Suprapubic skin (tissue), 4 donors: ENCODE measurements around the gene ZNF648. TPM values are rescaled to one million over a fixed set of nuclear protein-coding genes. Genes with fewer than 3 reads are reported as not detected.

ENCODE experiments used
- DNase-seq, 2 donors: peaks; one replicate each; pipeline ENCODE4 v3.0.0-alpha.2; 2019; ENCODE audit warnings: low spot score in 2 of 2
- H3K27ac ChIP-seq: fragments of 200-600 bp; sonication (generic); one replicate; pipeline ENCODE4 v1.5.1; 2019
- H3K27me3 ChIP-seq: fragments of 200-600 bp; sonication (generic); one replicate; pipeline ENCODE4 v1.5.1; 2019
- H3K36me3 ChIP-seq: fragments of 200-600 bp; sonication (generic); one replicate; pipeline ENCODE4 v1.5.1; 2019
- H3K4me1 ChIP-seq: fragments of 200-600 bp; sonication (generic); one replicate; pipeline ENCODE4 v1.5.1; 2019
- H3K4me3 ChIP-seq: fragments of 200-600 bp; sonication (generic); one replicate; pipeline ENCODE4 v1.5.1; 2019; ENCODE audit warnings: mild to moderate bottlenecking
- H3K9me3 ChIP-seq: fragments of 200-600 bp; sonication (generic); one replicate; pipeline ENCODE4 v1.5.1; 2019
- EP300 ChIP-seq: sonication (generic); formaldehyde crosslinking; IDR thresholded peaks from one replicate; pipeline ENCODE4 v1.6.1; 2017; ENCODE audit warnings: antibody characterized with exemption
- POLR2A ChIP-seq, 2 donors: fragments of 450-650 bp; IDR thresholded peaks; one replicate each; pipeline ENCODE4 v1.6.1; 2017; ENCODE audit warnings: antibody characterized with exemption in 2 of 2, mild to moderate bottlenecking in 2 of 2, moderate library complexity in 2 of 2
- POLR2AphosphoS5 ChIP-seq, 3 donors: sonication (generic); formaldehyde crosslinking; IDR thresholded peaks; one replicate each; pipeline ENCODE4 v1.6.1; 2017; ENCODE audit warnings: antibody characterized with exemption in 3 of 3
- WGBS: methylation state at CpG from one replicate; pipeline ENCODE4 v1.1.5; 2018; 5-methylcytosine and 5-hydroxymethylcytosine counted together
- total RNA-seq, 4 donors: library from RNA; depleted of rRNA; stranded (reverse); fragments of >200 nt; gene quantifications; one replicate each; pipeline ENCODE4 v1.1.0, GENCODE V29; 2016
- TF ChIP-seq, protein P1 (sequence below), 2 donors: fragments of 200-600 bp in 1 of 2; fragments of 450-650 bp in 1 of 2; sonication (generic) in 1 of 2; IDR thresholded peaks; one replicate each; pipeline ENCODE4 v1.5.1; 2016 to 2019; ENCODE audit warnings: antibody characterized with exemption in 2 of 2, mild to moderate bottlenecking in 1 of 2, moderate library complexity in 1 of 2

ZNF648 gene
- total RNA-seq, 4 donors from 2014 or later, result 0.13 to 0.89 (median 0.23) TPM; not detected in 1

DNA sequence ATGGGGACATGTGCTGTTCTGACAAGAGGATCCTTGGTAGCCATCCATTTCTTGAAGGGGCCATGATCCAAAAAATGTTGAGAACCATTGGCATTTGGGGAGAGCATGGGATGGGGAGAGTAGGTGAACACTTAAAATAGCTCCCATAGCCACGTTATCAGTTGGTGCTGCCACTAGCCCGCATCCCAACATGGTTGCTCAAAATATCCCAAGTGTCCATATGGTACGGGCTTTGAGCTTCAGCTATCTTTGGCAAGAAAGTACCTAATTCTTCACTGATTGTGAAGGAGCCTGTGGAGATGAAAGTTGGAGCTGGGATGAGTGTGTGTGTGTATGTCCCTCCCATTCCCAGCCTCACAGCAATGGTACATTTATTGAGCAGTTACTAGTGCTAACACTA lies 3.1 kb upstream of the ZNF648 start:
- Histone ChIP-seq H3K4me1 (no peaks in the 10 kb centered on the region), H3K27me3 (peaks cover 6% of the 10 kb centered on the region), H3K27ac (no peak overlapping the region), H3K9me3 (no peaks in the 10 kb centered on the region), H3K36me3 (no peaks in the 10 kb centered on the region), H3K4me3 (no peak overlapping the region)
- 89% methylated on average over 3 of the region's 3 CpGs for WGBS
- TF ChIP-seq EP300 (no peak), POLR2AphosphoS5 (IDR thresholded peaks at IDR 0.05) (no peak), POLR2A (IDR thresholded peaks at IDR 0.05) (no peak)
- TF ChIP-seq, protein P1, sequence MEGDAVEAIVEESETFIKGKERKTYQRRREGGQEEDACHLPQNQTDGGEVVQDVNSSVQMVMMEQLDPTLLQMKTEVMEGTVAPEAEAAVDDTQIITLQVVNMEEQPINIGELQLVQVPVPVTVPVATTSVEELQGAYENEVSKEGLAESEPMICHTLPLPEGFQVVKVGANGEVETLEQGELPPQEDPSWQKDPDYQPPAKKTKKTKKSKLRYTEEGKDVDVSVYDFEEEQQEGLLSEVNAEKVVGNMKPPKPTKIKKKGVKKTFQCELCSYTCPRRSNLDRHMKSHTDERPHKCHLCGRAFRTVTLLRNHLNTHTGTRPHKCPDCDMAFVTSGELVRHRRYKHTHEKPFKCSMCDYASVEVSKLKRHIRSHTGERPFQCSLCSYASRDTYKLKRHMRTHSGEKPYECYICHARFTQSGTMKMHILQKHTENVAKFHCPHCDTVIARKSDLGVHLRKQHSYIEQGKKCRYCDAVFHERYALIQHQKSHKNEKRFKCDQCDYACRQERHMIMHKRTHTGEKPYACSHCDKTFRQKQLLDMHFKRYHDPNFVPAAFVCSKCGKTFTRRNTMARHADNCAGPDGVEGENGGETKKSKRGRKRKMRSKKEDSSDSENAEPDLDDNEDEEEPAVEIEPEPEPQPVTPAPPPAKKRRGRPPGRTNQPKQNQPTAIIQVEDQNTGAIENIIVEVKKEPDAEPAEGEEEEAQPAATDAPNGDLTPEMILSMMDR (IDR thresholded peaks at IDR 0.05), result no peak
- DNase-seq, result no peak

DNA sequence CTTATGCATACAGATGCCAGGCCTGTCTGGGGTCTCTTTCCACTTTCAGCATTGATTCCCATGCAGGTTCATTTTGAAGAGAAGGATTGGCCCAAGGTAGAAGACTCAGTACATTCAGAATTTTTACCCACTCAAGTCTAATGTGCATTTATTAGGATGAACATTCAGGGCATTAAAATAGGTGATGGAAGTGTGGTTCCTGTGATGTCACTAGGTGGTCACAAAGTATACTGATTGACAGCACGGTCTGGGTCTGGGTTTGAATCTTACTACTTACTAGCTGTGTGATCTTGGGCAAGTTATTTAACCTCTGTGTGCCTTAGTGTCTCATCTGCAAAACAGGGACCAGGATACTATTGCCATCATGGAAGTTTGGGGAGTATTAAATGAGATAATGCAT lies 711 bp upstream of the ZNF648 start:
- no peak overlapping the region for H3K4me3 ChIP-seq
- TF ChIP-seq, protein P1 (IDR thresholded peaks at IDR 0.05), result no peak
- TF ChIP-seq POLR2AphosphoS5 (IDR thresholded peaks at IDR 0.05), result no peak
- TF ChIP-seq EP300, result no peak
- TF ChIP-seq POLR2A (IDR thresholded peaks at IDR 0.05), result no peak
- no peak overlapping the region for H3K27ac ChIP-seq
- H3K27me3 ChIP-seq, result peaks cover 11% of the 10 kb centered on the region
- H3K4me1 ChIP-seq, result no peaks in the 10 kb centered on the region
- H3K9me3 ChIP-seq, result no peaks in the 10 kb centered on the region
- DNase-seq, result no peak
- H3K36me3 ChIP-seq, result no peaks in the 10 kb centered on the region
- WGBS, result 92% methylated on average over 1 of the region's 1 CpG

DNA sequence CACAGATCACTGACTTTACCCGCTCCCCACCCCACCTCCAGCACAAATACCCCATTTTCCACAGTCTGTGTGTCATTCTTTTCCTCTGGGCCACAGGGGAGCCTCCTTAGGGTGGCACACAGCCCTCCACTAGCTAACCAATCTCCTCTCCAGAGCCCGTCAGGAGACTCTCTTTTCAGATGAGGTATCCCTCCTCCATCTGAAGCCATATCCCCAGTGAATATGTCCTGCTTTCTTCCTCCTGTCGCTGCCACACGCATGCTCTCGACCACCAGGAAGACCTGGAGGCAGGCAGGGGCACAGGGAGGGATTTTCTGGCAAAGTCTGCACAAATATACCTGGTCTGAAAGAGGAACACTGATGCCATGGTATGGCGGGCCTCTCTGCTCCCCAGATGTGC lies 635 bp downstream of the ZNF648 start:
- Histone ChIP-seq H3K4me1 (peaks cover 3% of the 10 kb centered on the region), H3K9me3 (no peaks in the 10 kb centered on the region), H3K27me3 (peaks cover 23% of the 10 kb centered on the region), H3K4me3 (no peak overlapping the region), H3K36me3 (no peaks in the 10 kb centered on the region), H3K27ac (no peak overlapping the region)
- no peak for TF ChIP-seq EP300
- no peak for TF ChIP-seq POLR2AphosphoS5 (IDR thresholded peaks at IDR 0.05)
- TF ChIP-seq, protein P1 (IDR thresholded peaks at IDR 0.05), result no peak
- no peak for TF ChIP-seq POLR2A (IDR thresholded peaks at IDR 0.05)
- 89% methylated on average over 6 of the region's 6 CpGs for WGBS
- DNase-seq, result no peak

DNA sequence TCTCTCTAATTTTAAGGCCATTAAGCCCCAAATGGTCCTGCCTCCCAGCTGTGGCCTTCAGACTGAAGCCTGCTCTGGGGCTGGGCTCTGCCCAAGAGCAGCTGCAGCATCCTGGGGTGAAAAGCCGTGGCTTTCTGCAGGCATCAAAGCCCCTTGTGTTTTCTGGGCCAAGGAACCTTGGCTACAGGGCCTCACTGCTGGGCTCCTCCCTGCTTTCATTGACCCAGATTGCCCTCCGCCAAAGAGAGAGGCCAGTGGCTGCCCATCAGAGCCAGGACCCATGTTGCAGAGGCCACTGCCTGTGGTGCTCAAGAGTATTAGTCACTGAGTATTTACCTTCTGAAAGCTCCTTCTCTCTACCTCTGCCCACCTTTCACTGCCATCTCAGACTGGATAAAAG lies 1.6 kb downstream of the ZNF648 start:
- peaks cover 23% of the 10 kb centered on the region for H3K27me3 ChIP-seq
- no peak for TF ChIP-seq POLR2AphosphoS5 (IDR thresholded peaks at IDR 0.05)
- TF ChIP-seq POLR2A (IDR thresholded peaks at IDR 0.05), result no peak
- TF ChIP-seq EP300, result no peak
- TF ChIP-seq, protein P1 (IDR thresholded peaks at IDR 0.05), result no peak

DNA sequence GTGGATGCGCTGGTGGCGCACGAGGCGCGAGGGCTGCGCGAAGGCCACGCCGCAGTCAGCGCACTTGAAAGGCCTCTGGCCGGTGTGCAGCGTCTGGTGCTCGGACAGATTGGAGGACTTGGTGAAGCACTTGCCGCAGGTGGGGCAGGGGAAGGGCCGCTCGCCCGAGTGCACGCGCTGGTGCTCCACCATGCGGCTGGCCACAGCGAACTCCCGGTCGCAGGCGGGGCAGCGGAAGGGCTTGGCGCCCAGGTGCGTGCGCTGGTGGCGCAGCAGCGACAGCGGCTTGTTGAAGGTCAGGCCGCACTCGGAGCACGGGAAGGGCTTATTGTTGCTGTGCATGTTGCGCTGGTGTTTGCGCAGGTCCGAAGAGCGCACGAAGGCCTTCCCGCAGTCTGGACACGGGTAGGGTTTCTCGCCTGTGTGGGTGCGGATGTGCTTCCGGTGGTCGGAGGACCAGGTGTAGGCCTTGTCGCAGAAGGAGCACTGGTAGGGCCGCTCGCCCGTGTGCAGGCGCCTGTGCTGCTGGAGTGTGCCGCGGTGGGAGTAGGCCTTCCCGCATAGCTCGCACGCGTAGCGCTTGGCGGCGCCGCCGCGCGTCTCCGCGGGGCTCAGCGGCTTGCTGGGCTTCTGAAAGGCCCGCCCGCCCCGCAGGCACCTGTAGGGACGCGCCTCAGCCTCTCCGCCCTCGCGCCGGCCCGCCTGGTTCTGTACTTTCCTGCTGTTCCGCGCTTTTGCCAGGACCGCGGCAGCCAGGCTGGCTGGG lies 4.7 kb downstream of the ZNF648 start:
- no peak for DNase-seq
- no peaks in the 10 kb centered on the region for H3K9me3 ChIP-seq
- TF ChIP-seq EP300 (no peak), POLR2A (IDR thresholded peaks at IDR 0.05) (no peak), POLR2AphosphoS5 (IDR thresholded peaks at IDR 0.05) (no peak)
- TF ChIP-seq, protein P1 (IDR thresholded peaks at IDR 0.05), result no peak
- WGBS, result 55% methylated on average over 21 of the region's 80 CpGs
- no peaks in the 10 kb centered on the region for H3K36me3 ChIP-seq
- peaks cover 21% of the 10 kb centered on the region for H3K27me3 ChIP-seq
- no peak overlapping the region for H3K27ac ChIP-seq
- H3K4me1 ChIP-seq, result peaks cover 3% of the 10 kb centered on the region
- H3K4me3 ChIP-seq, result no peak overlapping the region

More for the DNA sequence above, 1.6 kb downstream of the ZNF648 start:
- H3K4me3 ChIP-seq, result no peak overlapping the region
- no peaks in the 10 kb centered on the region for H3K36me3 ChIP-seq
- no peak overlapping the region for H3K27ac ChIP-seq
- DNase-seq, result no peak
- 81% methylated on average over 2 of the region's 2 CpGs for WGBS
- H3K9me3 ChIP-seq, result no peaks in the 10 kb centered on the region
- peaks cover 3% of the 10 kb centered on the region for H3K4me1 ChIP-seq
